Panc1 (cell line): ENCODE data around the gene SHROOM3.

Experiments used
- CTCF ChIP-seq: fragments of 450-650 bp; IDR thresholded peaks from 2 replicates; pipeline ENCODE4 v1.5.1; 2017; ENCODE audit warnings: mild to moderate bottlenecking
- POLR2AphosphoS5 ChIP-seq: IDR thresholded peaks from 2 replicates; pipeline ENCODE4 v1.6.1; 2012; ENCODE audit warnings: mild to moderate bottlenecking, low read depth, low read length, moderate library complexity
- REST ChIP-seq, 2 experiments: IDR thresholded peaks; 2 replicates each; pipeline ENCODE4 v1.6.1; 2011 to 2012; ENCODE audit warnings: low read depth in 2 of 2, control low read depth in 1 of 2, low read length in 1 of 2, mild to moderate bottlenecking in 1 of 2, moderate library complexity in 1 of 2; ENCODE audit not compliant: insufficient read depth in 1 of 2

GRCh38 chr4:76726631-76727030, 291.6 kb downstream of the SHROOM3 start:
- TF ChIP-seq CTCF: no peak
- TF ChIP-seq REST (IDR thresholded peaks at IDR 0.05; ENCODE audit: insufficient read depth in 1 of 2, low read depth in 2 of 2, low read length in 1 of 2): no peak
- TF ChIP-seq POLR2AphosphoS5: no peak
